ENCODE results near the gene FOXP1.

The FOXP1 gene

GRCh38 chr3:71469138-71469435 is 114.4 kb downstream of the FOXP1 start:
- Histone ChIP-seq H3K9ac (ENCODE audit: low read length) (no peak overlapping the region), H3K4me1 (ENCODE audit: control insufficient read depth, insufficient read depth, low read length) (no peaks in the 10 kb centered on the region), H3K27me3 (replicated peaks; ENCODE audit: control insufficient read depth, insufficient read depth, low read length) (no peaks in the 10 kb centered on the region), H3K9me3 (ENCODE audit: control insufficient read depth, low read length) (peaks cover 11% of the 10 kb centered on the region), H3K4me3 (ENCODE audit: low read length) (no peak overlapping the region), H3K36me3 (ENCODE audit: control insufficient read depth, insufficient read depth, low read length, severe bottlenecking) (no peaks in the 10 kb centered on the region)
- DNase-seq (ENCODE audit: low read depth): no peak

GRCh38 chr3:71468311-71469137 is 115.0 kb downstream of the FOXP1 start:
- no peaks in the 10 kb centered on the region for H3K27me3 ChIP-seq (replicated peaks; ENCODE audit: control insufficient read depth, insufficient read depth, low read length)
- DNase-seq (ENCODE audit: low read depth): no peak
- peaks cover 6% of the 10 kb centered on the region for H3K9me3 ChIP-seq (ENCODE audit: control insufficient read depth, low read length)
- H3K4me3 ChIP-seq (ENCODE audit: low read length): no peak overlapping the region
- no peaks in the 10 kb centered on the region for H3K4me1 ChIP-seq (ENCODE audit: control insufficient read depth, insufficient read depth, low read length)
- H3K36me3 ChIP-seq (ENCODE audit: control insufficient read depth, insufficient read depth, low read length, severe bottlenecking): no peaks in the 10 kb centered on the region
- no peak overlapping the region for H3K9ac ChIP-seq (ENCODE audit: low read length)

GRCh38 chr3:71466483-71466882 is 117.0 kb downstream of the FOXP1 start:
- Histone ChIP-seq H3K9ac (ENCODE audit: low read length) (no peak overlapping the region), H3K36me3 (ENCODE audit: control insufficient read depth, insufficient read depth, low read length, severe bottlenecking) (no peaks in the 10 kb centered on the region), H3K4me3 (ENCODE audit: low read length) (no peak overlapping the region), H3K27me3 (replicated peaks; ENCODE audit: control insufficient read depth, insufficient read depth, low read length) (no peaks in the 10 kb centered on the region), H3K9me3 (ENCODE audit: control insufficient read depth, low read length) (no peaks in the 10 kb centered on the region), H3K4me1 (ENCODE audit: control insufficient read depth, insufficient read depth, low read length) (no peaks in the 10 kb centered on the region)
- DNase-seq (ENCODE audit: low read depth): no peak

GRCh38 chr3:71465371-71466036 is 118.0 kb downstream of the FOXP1 start:
- no peaks in the 10 kb centered on the region for H3K4me1 ChIP-seq (ENCODE audit: control insufficient read depth, insufficient read depth, low read length)
- no peak for DNase-seq (ENCODE audit: low read depth)
- no peaks in the 10 kb centered on the region for H3K9me3 ChIP-seq (ENCODE audit: control insufficient read depth, low read length)
- no peaks in the 10 kb centered on the region for H3K36me3 ChIP-seq (ENCODE audit: control insufficient read depth, insufficient read depth, low read length, severe bottlenecking)
- no peak overlapping the region for H3K4me3 ChIP-seq (ENCODE audit: low read length)
- H3K9ac ChIP-seq (ENCODE audit: low read length): no peak overlapping the region
- H3K27me3 ChIP-seq (replicated peaks; ENCODE audit: control insufficient read depth, insufficient read depth, low read length): no peaks in the 10 kb centered on the region

DNA sequence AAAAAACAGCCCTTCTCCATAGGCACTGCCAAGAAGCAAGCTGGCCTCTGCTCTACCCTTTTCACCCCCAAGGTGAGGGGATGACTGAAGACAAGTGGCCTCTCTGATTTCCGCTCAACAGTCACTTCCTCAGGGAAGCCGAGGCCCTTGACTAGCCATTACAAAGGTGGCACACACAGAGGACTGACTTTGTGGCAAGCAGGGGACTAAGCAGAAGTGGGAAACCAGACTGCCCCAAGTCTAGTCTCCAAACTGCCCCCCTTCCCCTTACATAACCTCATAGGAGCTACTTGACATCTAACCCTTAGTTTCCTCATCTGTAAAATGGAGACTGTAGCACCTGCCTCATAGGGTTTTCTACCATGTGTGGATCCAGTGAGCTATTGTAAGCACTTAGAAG is 118.9 kb downstream of the FOXP1 start:
- no peak for DNase-seq (ENCODE audit: low read depth)
- Histone ChIP-seq H3K27me3 (replicated peaks; ENCODE audit: control insufficient read depth, insufficient read depth, low read length) (no peaks in the 10 kb centered on the region), H3K4me1 (ENCODE audit: control insufficient read depth, insufficient read depth, low read length) (no peaks in the 10 kb centered on the region), H3K36me3 (ENCODE audit: control insufficient read depth, insufficient read depth, low read length, severe bottlenecking) (no peaks in the 10 kb centered on the region), H3K4me3 (ENCODE audit: low read length) (no peak overlapping the region), H3K9me3 (ENCODE audit: control insufficient read depth, low read length) (no peaks in the 10 kb centered on the region), H3K9ac (ENCODE audit: low read length) (no peak overlapping the region)

GRCh38 chr3:71463617-71464016 is 119.9 kb downstream of the FOXP1 start:
- no peak for DNase-seq (ENCODE audit: low read depth)
- H3K9me3 ChIP-seq (ENCODE audit: control insufficient read depth, low read length): no peaks in the 10 kb centered on the region
- no peaks in the 10 kb centered on the region for H3K36me3 ChIP-seq (ENCODE audit: control insufficient read depth, insufficient read depth, low read length, severe bottlenecking)
- H3K4me1 ChIP-seq (ENCODE audit: control insufficient read depth, insufficient read depth, low read length): no peaks in the 10 kb centered on the region
- no peak overlapping the region for H3K9ac ChIP-seq (ENCODE audit: low read length)
- no peaks in the 10 kb centered on the region for H3K27me3 ChIP-seq (replicated peaks; ENCODE audit: control insufficient read depth, insufficient read depth, low read length)
- H3K4me3 ChIP-seq (ENCODE audit: low read length): no peak overlapping the region

DNA sequence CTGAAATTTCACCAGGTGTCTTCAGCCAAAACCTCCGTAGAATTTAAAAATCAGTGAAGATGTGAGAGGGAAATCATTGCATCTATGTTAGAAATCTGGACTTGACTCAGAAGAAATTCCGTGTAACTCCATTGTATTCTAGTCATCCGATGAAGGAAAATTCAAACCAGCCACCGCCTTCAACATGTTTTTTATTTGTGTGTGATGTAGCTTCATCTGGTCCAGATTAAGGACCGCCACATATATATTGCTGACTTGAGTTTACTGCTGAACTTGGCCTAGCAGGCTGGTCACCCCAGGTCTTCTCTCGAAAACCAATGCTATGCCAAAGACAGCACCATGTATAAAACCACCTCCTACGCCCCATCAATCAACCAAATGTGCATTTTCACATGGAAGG is 120.9 kb downstream of the FOXP1 start:
- H3K4me1 ChIP-seq (ENCODE audit: control insufficient read depth, insufficient read depth, low read length): no peaks in the 10 kb centered on the region
- no peaks in the 10 kb centered on the region for H3K27me3 ChIP-seq (replicated peaks; ENCODE audit: control insufficient read depth, insufficient read depth, low read length)
- H3K9ac ChIP-seq (ENCODE audit: low read length): no peak overlapping the region
- no peaks in the 10 kb centered on the region for H3K36me3 ChIP-seq (ENCODE audit: control insufficient read depth, insufficient read depth, low read length, severe bottlenecking)
- no peaks in the 10 kb centered on the region for H3K9me3 ChIP-seq (ENCODE audit: control insufficient read depth, low read length)
- H3K4me3 ChIP-seq (ENCODE audit: low read length): no peak overlapping the region
- DNase-seq (ENCODE audit: low read depth): no peak

GRCh38 chr3:71461749-71462483 is 121.6 kb downstream of the FOXP1 start:
- H3K4me1 ChIP-seq (ENCODE audit: control insufficient read depth, insufficient read depth, low read length): no peaks in the 10 kb centered on the region

GRCh38 chr3:71461114-71461513 is 122.4 kb downstream of the FOXP1 start:
- Histone ChIP-seq H3K27me3 (replicated peaks; ENCODE audit: control insufficient read depth, insufficient read depth, low read length) (no peaks in the 10 kb centered on the region), H3K9me3 (ENCODE audit: control insufficient read depth, low read length) (no peaks in the 10 kb centered on the region), H3K9ac (ENCODE audit: low read length) (no peak overlapping the region), H3K4me3 (ENCODE audit: low read length) (no peak overlapping the region), H3K36me3 (ENCODE audit: control insufficient read depth, insufficient read depth, low read length, severe bottlenecking) (no peaks in the 10 kb centered on the region), H3K4me1 (ENCODE audit: control insufficient read depth, insufficient read depth, low read length) (no peaks in the 10 kb centered on the region)
- DNase-seq (ENCODE audit: low read depth): no peak

More at GRCh38 chr3:71461749-71462483, 121.6 kb downstream of the FOXP1 start:
- Histone ChIP-seq H3K36me3 (ENCODE audit: control insufficient read depth, insufficient read depth, low read length, severe bottlenecking) (no peaks in the 10 kb centered on the region), H3K4me3 (ENCODE audit: low read length) (no peak overlapping the region), H3K9ac (ENCODE audit: low read length) (no peak overlapping the region), H3K9me3 (ENCODE audit: control insufficient read depth, low read length) (no peaks in the 10 kb centered on the region), H3K27me3 (replicated peaks; ENCODE audit: control insufficient read depth, insufficient read depth, low read length) (no peaks in the 10 kb centered on the region)
- DNase-seq (ENCODE audit: low read depth): no peak

- DNase-seq (ENCODE audit: low read depth): no peak
- Histone ChIP-seq H3K9ac (ENCODE audit: low read length) (no peak overlapping the region), H3K36me3 (ENCODE audit: control insufficient read depth, insufficient read depth, low read length, severe bottlenecking) (no peaks in the 10 kb centered on the region), H3K4me1 (ENCODE audit: control insufficient read depth, insufficient read depth, low read length) (no peaks in the 10 kb centered on the region), H3K27me3 (replicated peaks; ENCODE audit: control insufficient read depth, insufficient read depth, low read length) (no peaks in the 10 kb centered on the region), H3K4me3 (ENCODE audit: low read length) (no peak overlapping the region), H3K9me3 (ENCODE audit: control insufficient read depth, low read length) (no peaks in the 10 kb centered on the region)
Measured at GRCh38 chr3:71458895-71459294, 124.6 kb downstream of the FOXP1 start.

DNA sequence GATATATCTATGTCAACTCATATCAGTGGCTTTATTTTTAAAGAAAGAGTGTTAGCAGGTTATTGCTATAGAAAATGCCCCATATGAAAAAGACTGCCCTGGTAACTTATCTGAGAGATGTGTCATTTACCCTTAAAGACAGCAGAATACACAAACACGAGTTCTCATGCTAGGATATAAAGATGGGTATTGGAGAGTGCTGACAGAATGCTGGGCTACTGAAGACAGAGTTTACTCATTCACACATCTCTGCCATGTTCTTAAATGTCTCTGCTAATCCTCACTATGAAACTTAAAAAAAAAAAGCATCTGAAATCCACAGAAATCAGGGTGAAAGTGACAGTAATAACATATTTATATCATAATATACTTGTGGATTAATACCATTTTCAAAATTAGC is 126.7 kb downstream of the FOXP1 start:
- Histone ChIP-seq H3K4me1 (ENCODE audit: control insufficient read depth, insufficient read depth, low read length) (no peaks in the 10 kb centered on the region), H3K4me3 (ENCODE audit: low read length) (no peak overlapping the region), H3K36me3 (ENCODE audit: control insufficient read depth, insufficient read depth, low read length, severe bottlenecking) (no peaks in the 10 kb centered on the region), H3K9ac (ENCODE audit: low read length) (no peak overlapping the region), H3K9me3 (ENCODE audit: control insufficient read depth, low read length) (no peaks in the 10 kb centered on the region), H3K27me3 (replicated peaks; ENCODE audit: control insufficient read depth, insufficient read depth, low read length) (no peaks in the 10 kb centered on the region)
- no peak for DNase-seq (ENCODE audit: low read depth)
